DMS79 treated with DMSO at 0.1 percent for 48 hours (cell line): ENCODE measurements around the gene MAD2L2.

Experiments
- DNase-seq: peaks from one replicate; lab custom pipeline; 2025; lab: John Stamatoyannopoulos, UW

MAD2L2 gene

DNA sequence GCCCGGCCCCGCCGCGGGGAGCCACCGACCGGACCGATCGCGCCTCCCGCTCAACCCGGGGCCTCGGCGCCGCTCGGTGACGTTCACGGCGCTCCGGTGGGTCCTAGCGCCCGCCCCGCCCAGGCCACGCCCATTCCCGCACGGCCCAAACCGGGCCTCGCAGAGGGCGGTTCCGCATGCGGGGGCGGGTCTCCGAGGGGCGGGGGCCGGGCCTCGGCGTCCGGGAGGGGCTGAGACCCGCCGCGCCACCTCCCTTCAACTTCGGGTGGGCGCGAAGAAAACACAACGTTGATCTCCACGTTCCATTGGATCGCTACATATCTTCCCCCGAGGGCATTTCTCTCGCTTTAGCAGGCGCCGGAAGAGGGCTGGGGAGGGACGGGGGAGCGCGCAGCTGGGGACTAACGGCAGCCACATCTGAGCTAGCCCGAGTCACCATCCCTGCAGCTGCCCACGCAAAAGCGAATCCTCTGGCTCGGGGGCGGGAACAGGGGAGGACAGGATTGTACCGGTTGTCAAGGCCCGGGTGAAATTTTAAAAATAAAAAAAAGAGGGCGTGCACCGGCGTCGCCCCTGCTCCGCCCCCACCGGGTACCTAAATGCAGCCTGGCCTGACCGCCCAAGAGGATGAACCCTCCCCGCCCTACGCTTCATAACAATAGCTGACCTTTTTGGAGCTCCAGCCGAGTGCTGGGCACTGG lies at the start of gene MAD2L2:
TSS of gene MAD2L2 (minus strand) at position 78 of the 701 bp plus-strand sequence. CDS start 547 bp downstream, outside the sequence.
- DNase-seq, result peak; percentile 75

DNA sequence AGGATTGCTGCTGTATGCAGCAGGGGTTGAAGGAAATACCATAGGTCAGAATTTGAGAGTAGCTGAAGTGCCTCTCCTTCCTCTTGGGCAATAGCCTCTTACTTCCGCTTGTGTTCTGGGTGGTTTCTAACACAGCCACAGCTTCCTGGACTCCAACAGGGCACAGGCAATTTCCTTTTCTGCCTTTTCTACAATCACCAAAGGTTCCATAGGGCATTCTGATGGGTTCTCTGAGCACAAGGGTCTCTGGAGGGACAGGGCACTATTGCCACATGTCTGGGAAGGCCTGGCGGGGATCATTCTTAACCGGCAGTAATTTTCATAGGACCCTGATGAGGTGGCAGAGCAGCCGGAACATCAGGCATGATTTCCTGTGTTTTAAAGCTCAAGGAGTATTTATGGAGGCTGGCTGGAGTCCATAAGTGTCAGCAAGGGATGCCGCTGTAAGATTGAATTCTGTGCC lies 49.5 kb upstream of the MAD2L2 start:
- peak; percentile 38 for DNase-seq

DNA sequence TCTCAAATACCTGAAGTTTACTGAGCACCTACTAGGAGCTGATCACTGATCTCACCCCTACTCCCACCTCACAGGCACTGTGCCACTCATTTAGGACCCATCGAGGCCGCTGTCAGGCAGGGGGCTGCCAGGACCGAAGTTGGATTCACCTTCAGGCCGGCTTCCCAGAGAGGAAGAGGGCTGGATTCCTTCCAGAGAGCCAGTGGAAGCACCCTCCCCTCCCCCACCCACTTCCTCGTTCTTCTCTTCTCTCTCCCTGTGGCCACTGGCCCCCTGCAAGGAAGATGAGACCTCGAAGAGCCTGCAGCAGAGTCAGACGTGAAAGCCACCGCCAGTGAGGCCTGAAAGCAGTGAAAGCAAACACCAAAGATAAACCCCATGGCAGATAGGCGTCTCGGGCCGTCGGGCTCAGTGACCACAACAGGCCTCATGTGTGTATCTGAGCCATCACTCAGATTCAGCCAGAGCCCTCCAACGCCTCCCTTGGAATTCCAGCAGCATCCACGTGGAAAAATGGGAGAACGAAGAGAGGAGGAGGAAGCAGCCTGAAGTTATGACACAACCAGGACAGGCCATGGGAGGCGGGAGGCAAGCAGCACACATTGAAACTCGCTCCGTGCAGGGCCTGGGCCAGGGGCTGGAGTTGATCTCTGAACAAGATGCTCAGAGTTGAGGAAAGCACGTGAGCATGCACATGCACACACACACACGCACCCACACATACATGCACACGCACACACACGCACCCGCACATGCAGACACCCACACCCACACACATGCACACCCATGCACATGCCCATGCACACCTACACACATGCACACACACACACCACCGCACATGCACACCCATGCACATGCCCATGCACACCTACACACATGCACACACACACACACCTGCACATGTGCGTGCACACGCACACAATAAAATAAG lies 48.8 kb upstream of the MAD2L2 start:
- no peak for DNase-seq

DNA sequence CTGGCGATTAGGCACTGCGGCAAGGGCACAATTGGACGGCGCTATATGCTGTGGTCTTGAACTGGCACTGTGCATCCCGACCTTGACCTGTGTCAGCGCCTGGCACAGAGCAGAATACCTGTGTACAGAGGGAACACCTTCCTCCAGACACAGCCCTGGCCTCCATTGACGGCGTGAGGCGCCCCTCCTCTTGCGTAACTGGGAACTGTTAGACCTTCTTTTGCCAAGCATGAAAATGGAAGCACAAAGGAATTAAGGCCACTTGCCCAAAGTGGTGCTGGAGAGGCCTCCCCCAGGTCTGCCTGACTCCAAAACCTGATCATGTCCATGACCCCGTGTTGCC lies 48.2 kb upstream of the MAD2L2 start:
- DNase-seq, result no peak

DNA sequence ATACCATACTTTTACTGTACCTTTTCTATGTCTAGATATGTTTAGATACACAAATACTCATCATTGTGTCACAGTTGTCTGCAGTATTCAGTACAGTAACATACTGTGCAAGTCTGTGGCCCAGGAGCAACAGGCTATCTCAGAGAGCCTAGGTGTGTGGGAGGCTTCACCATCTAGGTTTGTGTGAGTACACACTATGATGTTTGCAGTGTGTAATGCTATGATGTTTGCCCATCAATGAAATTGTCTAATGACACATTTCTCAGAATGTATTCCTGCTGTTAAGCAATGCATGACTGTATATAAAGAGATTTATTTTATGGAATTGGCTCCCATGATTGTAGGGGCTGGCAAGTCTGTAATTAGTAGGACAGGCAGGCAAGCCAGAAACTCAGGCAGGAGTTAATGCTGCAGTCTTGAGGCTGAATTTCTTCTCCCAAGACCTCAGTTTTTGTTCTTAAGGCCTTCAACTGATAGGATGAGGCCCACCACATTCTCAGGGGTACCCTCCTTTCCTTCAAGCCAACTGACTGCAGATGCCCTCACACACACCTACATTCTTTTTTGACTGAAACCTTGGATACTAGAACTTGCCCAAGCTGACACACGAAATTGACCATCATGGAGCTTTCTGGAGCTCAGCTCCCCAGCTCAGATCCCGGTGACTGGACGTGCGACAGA lies 47.3 kb upstream of the MAD2L2 start:
- DNase-seq, result no peak

DNA sequence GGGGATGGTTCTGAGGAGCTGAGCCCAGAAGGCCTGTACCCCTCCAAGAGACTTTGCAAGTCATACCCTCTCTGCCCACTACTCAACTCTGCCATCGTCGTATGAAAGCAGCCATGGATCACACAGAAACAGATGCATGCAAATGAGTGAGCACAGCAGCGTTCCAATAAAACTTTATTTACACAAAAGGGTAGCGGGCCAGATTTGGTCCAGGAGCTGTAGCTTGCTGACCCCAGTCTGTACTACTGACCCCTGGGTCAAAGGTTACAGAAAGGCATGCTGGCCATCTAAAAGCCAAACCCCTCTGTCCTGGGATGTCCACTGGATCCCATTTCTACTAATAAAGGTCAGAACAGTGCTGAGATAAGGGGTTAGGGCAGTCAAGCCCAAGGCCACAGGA lies 46.2 kb upstream of the MAD2L2 start:
- DNase-seq, result no peak

DNA sequence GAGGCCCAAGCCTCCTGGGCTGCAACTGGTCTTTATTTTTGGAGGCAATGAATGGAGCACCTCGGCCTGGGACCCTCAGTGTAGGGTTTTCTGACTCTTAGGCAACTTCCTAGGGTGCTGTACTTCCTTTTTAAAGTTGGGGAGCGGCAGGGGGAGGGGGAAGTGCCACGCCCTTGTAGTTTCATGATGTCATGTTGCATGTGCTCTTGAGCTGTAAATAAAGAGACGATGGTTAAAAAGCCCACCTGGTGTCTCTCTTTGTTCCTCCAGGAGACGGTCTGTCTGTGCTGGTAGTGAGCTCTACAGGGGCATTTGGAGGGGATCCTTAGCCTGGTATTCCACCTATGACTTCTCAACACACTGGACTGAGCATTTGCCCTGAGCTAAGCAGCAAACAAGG lies 44.7 kb upstream of the MAD2L2 start:
- peak; percentile 11 for DNase-seq

DNA sequence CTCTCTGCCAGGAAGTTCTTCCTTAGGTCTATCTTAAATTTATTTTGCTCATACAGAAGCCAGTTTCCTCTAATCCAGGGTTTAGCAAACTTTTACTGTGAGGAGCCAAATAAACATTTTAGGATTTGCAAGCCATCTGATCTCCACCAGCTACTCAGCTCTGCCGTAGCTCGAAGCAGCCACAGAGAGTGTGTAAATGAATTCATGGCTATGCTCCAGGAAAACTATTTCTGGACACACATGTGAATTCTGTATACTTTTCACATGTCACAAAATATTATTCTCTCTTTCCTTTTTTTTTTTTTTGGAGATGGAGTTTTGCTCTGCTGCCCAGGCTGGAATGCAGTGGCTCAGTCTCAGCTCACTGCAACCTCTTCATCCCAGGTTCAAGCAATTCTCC lies 41.6 kb upstream of the MAD2L2 start:
- DNase-seq, result no peak

DNA sequence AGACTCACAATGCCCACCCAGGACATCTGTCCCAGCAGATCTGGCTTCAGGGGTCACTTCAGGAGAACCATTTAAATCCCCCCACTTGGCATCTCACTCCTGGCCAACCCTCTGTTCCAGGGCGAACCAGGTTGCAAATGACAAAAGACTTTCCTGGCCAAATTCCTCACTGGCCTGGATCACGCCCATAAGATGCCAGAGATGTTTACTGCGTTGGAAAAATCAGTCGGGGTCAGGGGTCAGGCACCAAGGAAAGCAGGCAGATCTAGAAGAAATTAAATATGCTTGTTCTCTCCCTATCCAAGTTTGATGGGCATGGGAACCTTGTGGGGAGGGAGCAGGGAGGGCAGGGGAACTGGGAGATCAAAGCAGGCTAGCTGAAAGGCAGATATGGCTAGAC lies 40.4 kb upstream of the MAD2L2 start:
- no peak for DNase-seq

DNA sequence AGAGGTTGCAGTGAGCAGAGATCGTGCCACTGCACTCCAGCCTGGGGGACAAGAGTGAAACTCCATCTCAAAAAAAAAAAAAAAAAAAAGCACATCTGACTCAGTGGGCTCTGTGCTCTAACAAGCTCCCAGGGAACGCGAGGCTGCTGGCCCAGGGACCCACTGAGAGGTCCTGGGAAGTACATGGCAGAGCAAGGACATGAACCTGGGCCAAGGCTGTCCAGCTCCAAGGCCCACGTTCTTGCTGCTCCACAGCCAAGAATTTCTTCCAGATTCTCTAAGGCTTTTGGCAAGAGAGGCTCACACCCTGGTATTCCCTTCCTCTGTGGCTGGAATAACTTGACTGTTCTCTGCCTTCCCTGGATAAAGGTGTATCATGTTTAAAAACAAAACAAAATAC lies 39.6 kb upstream of the MAD2L2 start:
- DNase-seq, result no peak

DNA sequence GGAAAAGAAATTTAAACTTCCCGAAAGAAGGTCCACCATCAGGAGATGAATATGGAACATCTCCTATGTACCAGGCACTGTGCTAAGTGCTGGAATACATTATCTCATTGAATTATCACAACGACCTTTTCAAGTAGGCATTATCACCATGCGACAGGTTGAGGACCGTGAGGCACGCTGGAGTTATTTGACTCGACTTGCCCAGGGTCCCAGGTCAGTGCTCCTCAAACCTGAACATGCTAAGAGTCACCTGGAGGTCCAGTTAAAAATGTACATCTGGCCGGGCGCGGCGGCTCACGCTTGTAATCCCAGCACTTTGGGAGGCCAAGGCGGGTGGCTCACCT lies 39.1 kb upstream of the MAD2L2 start:
- no peak for DNase-seq

DNA sequence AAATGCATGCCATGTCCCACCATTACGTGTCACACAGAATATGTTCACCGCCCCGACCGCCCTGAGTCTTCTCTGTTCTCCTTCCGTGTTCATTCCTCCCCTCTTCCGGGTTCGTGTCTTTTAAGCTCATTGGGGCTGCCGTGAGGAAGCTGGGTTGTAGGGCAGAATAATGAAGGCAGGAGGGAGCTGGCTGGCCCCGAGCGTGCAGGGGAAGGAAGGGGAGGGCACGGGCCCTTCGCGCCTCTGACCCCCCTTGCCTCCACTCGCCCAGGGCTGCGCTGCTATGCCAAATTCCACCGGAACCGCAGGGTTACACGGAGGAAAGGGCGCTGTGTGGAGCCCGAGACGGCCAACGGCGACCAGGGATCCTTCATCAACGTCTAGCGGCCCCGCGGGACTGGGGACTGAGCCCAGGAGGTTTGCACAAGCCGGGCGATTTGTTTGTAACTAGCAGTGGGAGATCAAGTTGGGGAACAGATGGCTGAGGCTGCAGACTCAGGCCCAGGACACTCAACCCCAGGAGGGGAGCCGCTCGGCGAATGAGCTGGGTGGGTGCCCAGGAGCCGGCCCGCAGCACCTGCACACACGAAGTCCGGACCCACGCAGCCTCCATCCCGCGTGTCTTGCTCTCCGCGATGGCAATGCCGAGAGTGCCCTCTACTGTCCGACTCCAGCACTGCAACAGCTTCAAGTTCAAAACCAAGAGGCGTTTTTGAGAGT lies 38.5 kb upstream of the MAD2L2 start:
- DNase-seq, result peak; percentile 57

DNA sequence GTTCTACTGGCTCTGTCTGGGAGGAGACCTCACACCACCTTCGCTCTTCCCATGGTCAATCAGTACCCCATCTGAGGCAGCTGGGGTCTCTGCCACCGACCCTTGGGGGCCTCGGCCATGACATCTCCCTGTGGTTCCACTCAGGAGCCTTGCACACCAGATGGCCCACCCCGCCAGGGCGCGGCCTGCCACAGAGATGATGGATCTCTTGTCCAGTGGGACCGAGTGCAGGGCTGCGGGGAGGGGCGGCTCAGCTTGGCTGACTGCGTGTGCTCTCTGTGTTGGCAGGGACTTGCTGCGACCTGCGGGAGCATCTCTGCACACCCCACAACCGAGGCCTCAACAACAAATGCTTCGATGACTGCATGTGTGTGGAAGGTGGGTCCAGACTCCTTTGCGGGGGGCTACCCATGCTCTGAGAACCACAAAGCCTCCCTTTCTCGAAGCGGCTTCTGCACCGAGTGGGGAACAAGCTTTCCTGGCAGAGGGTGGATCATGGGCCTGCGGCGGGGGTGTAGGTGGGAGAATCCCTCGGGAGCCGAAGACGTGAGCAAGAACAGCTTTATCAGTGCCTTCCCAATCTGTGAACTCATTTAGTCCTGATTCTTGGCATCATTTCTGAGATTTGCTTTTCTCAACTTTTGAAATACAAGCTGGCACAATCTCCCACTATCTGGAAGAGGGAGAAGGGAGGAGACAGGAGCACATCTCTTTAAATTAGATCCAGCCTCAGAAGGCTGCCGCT lies 34.1 kb upstream of the MAD2L2 start:
- no peak for DNase-seq

DNA sequence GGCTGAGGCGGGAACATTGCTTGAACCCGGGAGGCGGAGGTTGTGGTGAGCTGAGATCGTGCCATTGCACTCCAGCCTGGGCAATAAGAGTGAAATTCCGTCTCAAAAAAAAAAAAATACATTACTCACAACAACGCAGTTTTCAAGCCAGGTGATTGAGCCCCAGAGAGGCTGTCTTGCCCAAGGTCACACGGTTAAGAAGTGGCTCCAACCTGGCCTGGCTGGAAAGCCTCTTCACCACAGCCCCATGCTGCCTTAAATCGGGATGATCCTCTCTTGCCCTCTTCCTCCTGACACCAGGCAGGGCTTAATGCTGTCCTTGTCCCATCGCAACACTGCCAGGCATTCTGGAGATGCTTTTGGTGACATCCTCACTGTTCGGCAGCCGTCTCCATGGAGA lies 32.1 kb upstream of the MAD2L2 start:
- DNase-seq, result no peak

DNA sequence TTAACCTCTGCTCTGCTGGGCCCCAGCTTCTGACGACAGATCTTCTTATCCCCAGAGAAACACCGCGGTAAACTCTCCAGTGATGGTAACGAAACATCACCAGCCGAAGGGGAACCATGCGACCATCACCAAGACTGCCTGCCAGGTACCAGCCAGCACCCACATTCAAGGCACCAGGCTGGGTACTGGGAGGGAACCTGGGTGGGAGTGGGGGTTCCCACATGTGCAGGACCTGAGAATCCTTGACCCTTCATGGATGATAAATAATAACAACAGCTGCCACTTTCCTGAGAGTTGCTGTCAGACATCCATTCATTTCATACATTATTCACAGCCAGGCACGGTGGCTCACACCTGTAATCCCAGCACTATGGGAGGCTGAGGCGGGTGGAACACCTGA lies 31.3 kb upstream of the MAD2L2 start:
- DNase-seq, result no peak

DNA sequence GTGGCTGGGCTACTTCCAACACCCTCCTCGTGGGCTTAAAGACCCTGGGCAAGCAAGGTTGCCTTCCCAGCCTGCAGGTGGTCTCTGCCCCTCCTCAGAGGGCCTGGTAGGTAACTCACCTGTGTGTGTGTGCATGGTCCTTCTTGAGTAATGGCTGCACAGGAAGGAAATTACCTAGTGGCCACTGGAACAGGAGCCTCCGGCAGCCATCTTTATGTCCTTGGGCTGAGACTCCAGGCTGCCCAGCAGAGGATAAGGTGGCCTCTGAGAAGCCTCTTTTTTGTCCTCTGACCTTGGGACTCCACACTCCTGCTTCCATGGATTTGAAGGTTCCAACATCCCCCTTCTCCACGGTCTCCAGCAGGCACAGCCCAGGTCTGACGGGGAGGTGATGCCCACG lies 30.5 kb upstream of the MAD2L2 start:
- DNase-seq, result no peak

DNA sequence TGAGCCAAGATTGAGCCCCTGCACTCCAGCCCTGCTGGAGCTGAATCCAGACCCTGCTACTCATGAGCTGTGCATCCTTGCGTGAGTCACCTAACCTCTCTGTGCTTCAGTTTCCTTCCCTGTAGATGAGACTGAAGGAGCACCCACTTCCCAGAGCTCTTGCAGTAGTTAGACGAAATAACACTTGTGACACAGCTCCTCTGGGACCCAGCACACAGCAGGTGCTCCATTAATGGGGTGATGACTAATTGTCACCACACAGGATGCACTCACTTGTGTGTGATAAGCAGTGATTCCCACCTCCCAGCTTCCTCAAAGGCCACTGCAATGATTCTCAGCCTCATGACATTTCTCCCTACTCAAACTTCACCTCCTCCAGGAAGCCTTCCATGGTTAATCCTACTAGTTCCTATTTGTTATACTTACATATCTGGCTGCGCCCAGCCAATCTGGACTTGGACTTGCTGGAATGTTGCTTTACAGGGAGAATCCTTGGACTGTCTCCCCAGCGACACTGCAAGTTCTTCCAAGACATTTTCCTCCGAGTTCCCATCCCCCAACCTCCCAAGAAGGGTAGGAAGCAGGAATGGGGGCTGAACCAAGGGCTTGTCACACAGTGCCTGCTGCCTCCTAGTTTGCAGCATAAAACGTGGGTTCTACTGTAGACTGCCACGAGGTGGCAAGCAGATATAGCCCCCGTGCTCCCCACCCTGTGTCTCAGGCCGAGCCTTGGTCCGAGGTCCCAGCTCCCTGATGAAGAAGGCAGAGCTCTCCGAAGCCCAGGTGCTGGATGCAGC lies 27.8 kb upstream of the MAD2L2 start:
- DNase-seq, result no peak

DNA sequence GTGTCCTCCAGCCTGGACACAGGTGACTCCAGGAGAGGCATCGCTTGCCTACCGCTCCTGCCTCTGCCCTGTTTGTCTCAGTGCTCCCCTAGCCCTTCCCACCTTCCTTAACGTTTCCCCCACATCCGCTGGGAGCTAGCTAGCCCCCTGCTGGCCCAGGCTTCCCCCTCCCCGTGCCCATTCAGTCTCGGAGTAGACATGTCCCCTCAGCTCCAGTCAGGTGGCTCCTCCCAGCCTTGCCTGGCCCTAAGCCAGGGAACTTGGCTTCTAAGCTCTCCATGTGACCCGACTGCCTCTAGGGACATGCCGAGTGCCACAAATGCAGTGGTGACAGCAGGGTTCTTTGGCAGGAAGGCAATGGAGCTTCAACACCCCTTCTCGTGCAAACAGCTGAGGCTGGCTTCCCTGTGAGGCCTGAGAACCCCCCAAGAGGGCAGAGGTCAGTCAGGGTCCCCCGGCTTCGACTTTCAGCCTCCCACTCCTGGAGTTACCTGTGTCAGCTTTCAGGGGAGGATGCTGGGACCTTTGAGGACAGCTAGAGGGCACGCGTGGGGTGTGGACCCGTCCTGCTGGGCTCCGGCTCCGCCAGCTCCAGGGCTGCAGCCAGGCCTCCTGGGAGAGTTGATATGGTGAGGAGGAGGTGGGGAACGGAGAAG lies 26.8 kb upstream of the MAD2L2 start:
- peak; percentile 94 for DNase-seq

DNA sequence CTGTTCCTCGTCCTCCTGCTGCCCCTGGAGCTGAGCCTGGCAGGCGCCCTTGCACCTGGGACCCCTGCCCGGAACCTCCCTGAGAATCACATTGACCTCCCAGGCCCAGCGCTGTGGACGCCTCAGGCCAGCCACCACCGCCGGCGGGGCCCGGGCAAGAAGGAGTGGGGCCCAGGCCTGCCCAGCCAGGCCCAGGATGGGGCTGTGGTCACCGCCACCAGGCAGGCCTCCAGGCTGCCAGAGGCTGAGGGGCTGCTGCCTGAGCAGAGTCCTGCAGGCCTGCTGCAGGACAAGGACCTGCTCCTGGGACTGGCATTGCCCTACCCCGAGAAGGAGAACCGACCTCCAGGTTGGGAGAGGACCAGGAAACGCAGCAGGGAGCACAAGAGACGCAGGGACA lies 25.3 kb upstream of the MAD2L2 start:
- no peak for DNase-seq

DNA sequence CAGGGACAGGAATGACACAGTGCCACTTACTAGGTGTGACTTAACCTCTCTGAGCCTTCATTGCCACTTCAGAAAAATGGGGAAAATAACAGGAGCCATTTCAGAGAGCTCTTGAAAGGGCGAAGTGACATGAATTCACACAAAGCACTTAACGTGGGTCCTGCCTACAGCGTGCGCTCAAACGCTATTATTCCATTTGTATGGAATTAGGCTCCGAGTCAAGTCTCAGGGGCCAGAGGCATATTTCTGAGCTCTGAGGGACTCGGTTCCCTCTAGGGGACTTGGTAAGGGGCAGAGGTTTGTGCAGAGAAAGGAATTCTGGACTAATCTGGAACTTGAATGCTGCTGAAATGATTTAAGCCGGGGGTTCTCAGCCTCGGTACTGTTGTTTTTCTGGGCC lies 24.6 kb upstream of the MAD2L2 start:
- DNase-seq, result no peak
